ENCODE results near the gene PHKA2.

- TF ChIP-seq, protein P1, sequence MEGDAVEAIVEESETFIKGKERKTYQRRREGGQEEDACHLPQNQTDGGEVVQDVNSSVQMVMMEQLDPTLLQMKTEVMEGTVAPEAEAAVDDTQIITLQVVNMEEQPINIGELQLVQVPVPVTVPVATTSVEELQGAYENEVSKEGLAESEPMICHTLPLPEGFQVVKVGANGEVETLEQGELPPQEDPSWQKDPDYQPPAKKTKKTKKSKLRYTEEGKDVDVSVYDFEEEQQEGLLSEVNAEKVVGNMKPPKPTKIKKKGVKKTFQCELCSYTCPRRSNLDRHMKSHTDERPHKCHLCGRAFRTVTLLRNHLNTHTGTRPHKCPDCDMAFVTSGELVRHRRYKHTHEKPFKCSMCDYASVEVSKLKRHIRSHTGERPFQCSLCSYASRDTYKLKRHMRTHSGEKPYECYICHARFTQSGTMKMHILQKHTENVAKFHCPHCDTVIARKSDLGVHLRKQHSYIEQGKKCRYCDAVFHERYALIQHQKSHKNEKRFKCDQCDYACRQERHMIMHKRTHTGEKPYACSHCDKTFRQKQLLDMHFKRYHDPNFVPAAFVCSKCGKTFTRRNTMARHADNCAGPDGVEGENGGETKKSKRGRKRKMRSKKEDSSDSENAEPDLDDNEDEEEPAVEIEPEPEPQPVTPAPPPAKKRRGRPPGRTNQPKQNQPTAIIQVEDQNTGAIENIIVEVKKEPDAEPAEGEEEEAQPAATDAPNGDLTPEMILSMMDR (IDR thresholded peaks at IDR 0.05) = no peak
- TF ChIP-seq POLR2A (IDR thresholded peaks at IDR 0.05) = no peak
Observed at GRCh38 chrX:18946611-18947010, 37.3 kb downstream of the PHKA2 start.

Measured in lower leg skin (tissue), 3 donors.